B cell (primary cell): ENCODE data around the gene SAT2. TPM values are rescaled to one million over a fixed set of nuclear protein-coding genes. Genes with fewer than 3 reads are reported as not detected.
"Not testable (repeated sequence)": the region's sequence is repeated elsewhere in the genome, so short reads cannot be mapped to it uniquely, and the experiment has no call there.

ENCODE experiments used
- ATAC-seq: fragments of 200-7000 bp; cut with Tn5 transposase; one replicate; pipeline ENCODE4 v1.10.0; 2021; ENCODE audit warnings: low read depth, mild to moderate bottlenecking, moderate number of reproducible peaks, moderate library complexity
- CTCF ChIA-PET: fragments of 350-600 bp; sonication (Branson Sonifier 250); formaldehyde crosslinking; loops from one replicate; lab custom pipeline; 2021; ENCODE audit warnings: antibody characterized with exemption, inconsistent platforms; lab: Charles Lee
- POLR2A ChIA-PET: fragments of 350-600 bp; sonication (Branson Sonifier 250); formaldehyde crosslinking; loops from one replicate; lab custom pipeline; 2021; ENCODE audit warnings: antibody characterized with exemption; lab: Charles Lee
- DNase-seq: peaks from one replicate; pipeline ENCODE4 v3.0.0; 2013
- H2AFZ ChIP-seq: 2 replicates; pipeline ENCODE4 v1.6.1; 2012; ENCODE audit warnings: mild to moderate bottlenecking, low read depth, low read length; ENCODE audit not compliant: insufficient read depth, poor library complexity, severe bottlenecking
- H3K27ac ChIP-seq, 2 donors: 1 replicate in 1 of 2; 2 replicates in 1 of 2; pipeline ENCODE4 v1.5.1; 2012 to 2013; ENCODE audit warnings: low read length in 2 of 2, mild to moderate bottlenecking in 2 of 2, moderate library complexity in 1 of 2
- H3K27me3 ChIP-seq, 4 experiments: fragments of 200-600 bp in 1 of 4; sonication (generic) in 1 of 4; replicated peaks in 1 of 4; 1 replicate in 2 of 4; 2 replicates in 2 of 4; pipeline versions ENCODE4 v1.6.1 to v1.7.0; 2013 to 2016; ENCODE audit warnings: low read length in 3 of 4, mild to moderate bottlenecking in 2 of 4, mixed read lengths in 1 of 4, moderate library complexity in 1 of 4; ENCODE audit not compliant: insufficient read depth in 4 of 4, control insufficient read depth in 3 of 4; ENCODE audit errors: control extremely low read depth in 1 of 4
- H3K36me3 ChIP-seq, 2 experiments: replicated peaks in 1 of 2; 1 replicate in 1 of 2; 2 replicates in 1 of 2; pipeline versions ENCODE4 v1.6.1 to v1.7.1; 2013; ENCODE audit warnings: low read length in 1 of 2; ENCODE audit not compliant: insufficient read depth in 2 of 2, control insufficient read depth in 1 of 2; ENCODE audit errors: control extremely low read depth in 1 of 2, extremely low read depth in 1 of 2
- H3K4me1 ChIP-seq, 2 donors: fragments of 200-600 bp in 1 of 2; sonication (generic) in 1 of 2; 1 replicate in 1 of 2; 2 replicates in 1 of 2; pipeline versions ENCODE4 v1.5.1 to v1.6.1; 2013 to 2017; ENCODE audit warnings: low read length in 2 of 2; ENCODE audit not compliant: control insufficient read depth in 2 of 2, insufficient read depth in 2 of 2
- H3K4me2 ChIP-seq: replicated peaks from 2 replicates; pipeline ENCODE3; 2012; ENCODE audit warnings: mild to moderate bottlenecking, low read depth, low read length; ENCODE audit not compliant: poor library complexity, severe bottlenecking
- H3K4me3 ChIP-seq, 5 experiments: fragments of 200-600 bp in 1 of 5; sonication (generic) in 1 of 5; 1 replicate in 3 of 5; 2 replicates in 2 of 5; pipeline versions ENCODE4 v1.5.1 to v1.7.0; 2011 to 2016; ENCODE audit warnings: low read length in 4 of 5, mild to moderate bottlenecking in 4 of 5, low read depth in 2 of 5, control low read depth in 1 of 5, moderate library complexity in 1 of 5; ENCODE audit not compliant: insufficient read depth in 1 of 5; ENCODE audit errors: control extremely low read depth in 1 of 5, extremely low read depth in 1 of 5
- H3K79me2 ChIP-seq: fragments of 200-600 bp; sonication (generic); one replicate; pipeline ENCODE4 v1.6.0; 2016; ENCODE audit warnings: low read length; ENCODE audit not compliant: control insufficient read depth, insufficient read depth
- H3K9ac ChIP-seq: fragments of 200-600 bp; sonication (generic); 2 replicates; pipeline ENCODE4 v1.6.1; 2017; ENCODE audit warnings: mild to moderate bottlenecking, low read length, moderate library complexity
- H3K9me3 ChIP-seq, 3 donors: one replicate each; pipeline versions ENCODE4 v1.6.1 to v1.7.1; 2013; ENCODE audit warnings: low read length in 2 of 3; ENCODE audit not compliant: control insufficient read depth in 2 of 3, insufficient read depth in 1 of 3; ENCODE audit errors: control extremely low read depth in 1 of 3
- H4K20me1 ChIP-seq: 2 replicates; pipeline ENCODE4 v1.6.0; 2012; ENCODE audit warnings: mild to moderate bottlenecking, low read length; ENCODE audit not compliant: insufficient read depth, control insufficient read depth, poor library complexity, severe bottlenecking
- H3K27ac Mint-ChIP-seq: one replicate; pipeline ENCODE4 v1.8.0; 2021; ENCODE audit warnings: mixed read lengths
- H3K27me3 Mint-ChIP-seq: one replicate; pipeline ENCODE4 v1.8.0; 2021; ENCODE audit warnings: mixed read lengths
- H3K4me1 Mint-ChIP-seq: one replicate; pipeline ENCODE4 v1.8.0; 2021; ENCODE audit warnings: mixed read lengths
- H3K4me3 Mint-ChIP-seq: one replicate; pipeline ENCODE4 v1.8.0; 2021; ENCODE audit warnings: mixed read lengths
- H3K9me3 Mint-ChIP-seq: one replicate; pipeline ENCODE4 v1.8.0; 2022; ENCODE audit warnings: mixed read lengths; ENCODE audit not compliant: insufficient read depth
- CTCF ChIP-seq: fragments of 200-600 bp; IDR thresholded peaks from one replicate; pipeline ENCODE4 v1.8.0; 2022; ENCODE audit warnings: antibody characterized with exemption, mild to moderate bottlenecking
- EZH2 ChIP-seq: IDR thresholded peaks from 2 replicates; pipeline ENCODE4 v1.6.1; 2012; ENCODE audit warnings: borderline replicate concordance, low read depth, mild to moderate bottlenecking, moderate library complexity, low read length; ENCODE audit not compliant: insufficient read depth, poor library complexity, severe bottlenecking
- WGBS: methylation state at CpG from one replicate; pipeline ENCODE4 v1.1.5; 2013; ENCODE audit warnings: missing lambda C conversion rate; ENCODE audit not compliant: insufficient coverage; 5-methylcytosine and 5-hydroxymethylcytosine counted together
- intact Hi-C: fragments of 100-400 bp; cut with micrococcal nuclease; formaldehyde crosslinking; loops from one replicate; pipeline ENCODE4 v1.10.0; 2022
- polyA plus RNA-seq: library from polyadenylated mRNA; depleted of rRNA; stranded (reverse); fragments of >200 nt; gene quantifications from 2 replicates; pipeline ENCODE4 v1.2.3, GENCODE V29; 2012
- total RNA-seq, 2 donors: library from RNA; stranded (reverse); fragments of 120-200 nt in 1 of 2; gene quantifications; 1 replicate in 1 of 2; 2 replicates in 1 of 2; pipeline versions ENCODE4 v1.2.3 to v1.2.4, GENCODE V29; 2013 to 2022

SAT2 gene
- total and polyA plus RNA-seq, 2 donors (not counting 1 experiment from before 2014, with no cell fraction given), result 33.8 to 68.8 TPM

GRCh38 chr17:7606280-7606679, 21.3 kb downstream of the SAT2 start:
- Histone ChIP-seq H3K9me3 (no peaks in the 10 kb centered on the region), H3K9ac (no peak overlapping the region), H3K4me3 (no peak overlapping the region), H3K27ac (no peak overlapping the region), H3K36me3 (peaks cover 2 to 40% of the 10 kb centered on the region in 2 experiments), H3K4me2 (no peak overlapping the region), H3K4me1 (no peaks in the 10 kb centered on the region), H3K27me3 (no peaks in the 10 kb centered on the region), H3K79me2 (peaks cover 46% of the 10 kb centered on the region), H4K20me1 (peaks cover 27% of the 10 kb centered on the region), H2AFZ (no peak overlapping the region)
- Mint-ChIP-seq H3K27me3 (no peaks in the 10 kb centered on the region), H3K9me3 (no peaks in the 10 kb centered on the region), H3K27ac (no peak overlapping the region), H3K4me1 (peaks cover 7% of the 10 kb centered on the region), H3K4me3 (no peak overlapping the region)
- POLR2A ChIA-PET, result no interaction called here
- ATAC-seq, result no peak
- intact Hi-C loops, result no loop called here
- TF ChIP-seq CTCF, result no peak
- TF ChIP-seq EZH2, result no peak
- CTCF ChIA-PET, result interaction anchor here (0.8 kb wide), 1 partner anchor 26 kb away, joined by 3 read pairs; no protein-coding TSS in a partner anchor
- DNase-seq, result no peak
- 96% methylated on average over 3 of the region's 4 CpGs for WGBS

- H3K27ac Mint-ChIP-seq, intact Hi-C loops, H3K79me2 ChIP-seq, ATAC-seq, DNase-seq, H3K4me3 Mint-ChIP-seq, H3K27me3 ChIP-seq, H4K20me1 ChIP-seq, H3K4me1 Mint-ChIP-seq, H3K4me2 ChIP-seq, H3K27ac ChIP-seq, H3K27me3 Mint-ChIP-seq, H3K4me1 ChIP-seq, H2AFZ ChIP-seq, CTCF ChIA-PET, H3K9me3 ChIP-seq, POLR2A ChIA-PET, H3K9ac ChIP-seq, H3K9me3 Mint-ChIP-seq, H3K4me3 ChIP-seq: not testable (repeated sequence)
- peaks cover 3 to 75% of the 10 kb centered on the region in 2 experiments for H3K36me3 ChIP-seq
- WGBS, result no CpG with 5 or more reads among the region's 5 CpGs
These were observed 30.1 kb downstream of the SAT2 start for GRCh38 chr17:7597561-7597960.
